HL-60/S4 treated with phorbol 12-myristate 13-acetate at 8.2 ng/mL for 4 days and 3 days (cell line): ENCODE data around the gene ROGDI.

Source experiments
- in situ Hi-C: fragments of 300-500 bp; cut with MboI; formaldehyde crosslinking; loops from 2 replicates; pipeline ENCODE4 v1.15.0; 2022; ENCODE audit warnings: low sequenced_read_pairs

The ROGDI gene

GRCh38 chr16:4801962-4802658 lies at the start of gene ROGDI:
TSS of gene ROGDI (minus strand) at chr16:4802633. CDS start at chr16:4802571, 62 bp downstream.
- in situ Hi-C loops, result no loop called here

- in situ Hi-C loops, result loop anchor here (25.0 kb wide), 1 partner anchor 237 kb away; the partner anchor contains the start of gene EEF2KMT
Measured at GRCh38 chr16:4850211-4850610, 47.8 kb upstream of the ROGDI start.

- in situ Hi-C loops, result no loop called here
Measured at GRCh38 chr16:4847774-4848587, 45.5 kb upstream of the ROGDI start.

GRCh38 chr16:4846901-4847773 lies 44.7 kb upstream of the ROGDI start, which contains the start of the genes GLYR1 and UBN1:
TSS of gene GLYR1 (minus strand) at chr16:4847288. CDS start at chr16:4847265, 23 bp downstream.
TSS of gene UBN1 (plus strand) at chr16:4847481. CDS start at chr16:4852918, 5,437 bp downstream.
- in situ Hi-C loops, result no loop called here

GRCh38 chr16:4846503-4846900 lies 44.1 kb upstream of the ROGDI start:
- in situ Hi-C loops, result no loop called here

GRCh38 chr16:4840984-4841383 lies 38.6 kb upstream of the ROGDI start:
- in situ Hi-C loops, result no loop called here

- in situ Hi-C loops, result no loop called here
Measured at GRCh38 chr16:4839942-4840341, 37.5 kb upstream of the ROGDI start.

- in situ Hi-C loops, result no loop called here
Measured at GRCh38 chr16:4837733-4838501, 35.5 kb upstream of the ROGDI start.

GRCh38 chr16:4836727-4837126 lies 34.3 kb upstream of the ROGDI start:
- in situ Hi-C loops, result no loop called here

GRCh38 chr16:4833584-4833983 lies 31.2 kb upstream of the ROGDI start:
- in situ Hi-C loops, result no loop called here

- in situ Hi-C loops, result no loop called here
Measured at GRCh38 chr16:4832698-4833343, 30.4 kb upstream of the ROGDI start.

- in situ Hi-C loops, result no loop called here
Measured at GRCh38 chr16:4831616-4832015, 29.2 kb upstream of the ROGDI start.

GRCh38 chr16:4830408-4830807 lies 28.0 kb upstream of the ROGDI start:
- in situ Hi-C loops, result no loop called here

GRCh38 chr16:4828567-4829321 lies 26.3 kb upstream of the ROGDI start:
- in situ Hi-C loops, result no loop called here

- in situ Hi-C loops, result no loop called here
Measured at GRCh38 chr16:4826980-4827379, 24.5 kb upstream of the ROGDI start.

- in situ Hi-C loops, result no loop called here
Measured at GRCh38 chr16:4826526-4826925, 24.1 kb upstream of the ROGDI start.

GRCh38 chr16:4825196-4825595 lies 22.8 kb upstream of the ROGDI start:
- in situ Hi-C loops, result no loop called here

- in situ Hi-C loops, result no loop called here
Measured at GRCh38 chr16:4820652-4821051, 18.2 kb upstream of the ROGDI start.

- in situ Hi-C loops, result no loop called here
Measured at GRCh38 chr16:4814542-4815173, 12.2 kb upstream of the ROGDI start.
